H1 (cell line): ENCODE results near the gene ARHGAP5. TPM values are rescaled to one million over a fixed set of nuclear protein-coding genes. Genes with fewer than 3 reads are reported as not detected.

ENCODE experiments used
- CTCF ChIA-PET: fragments of 300-600 bp; sonication (Branson Sonifier 250); formaldehyde crosslinking; loops from one replicate; lab custom pipeline; 2021; ENCODE audit not compliant: partially characterized antibody; lab: Charles Lee
- POLR2A ChIA-PET: fragments of 300-600 bp; sonication (Branson Sonifier 250); formaldehyde crosslinking; loops from one replicate; lab custom pipeline; 2021; ENCODE audit warnings: inconsistent platforms; ENCODE audit not compliant: partially characterized antibody; lab: Charles Lee
- DNase-seq, 2 experiments: peaks; one replicate each; pipeline versions ENCODE4 v3.0.0 to v3.0.0-alpha.2; 2010 to 2022; ENCODE audit warnings: low spot score in 2 of 2, low read depth in 1 of 2, mixed read lengths in 1 of 2
- FAIRE-seq: peaks from 2 replicates; lab custom pipeline; 2011; peaks lifted over from hg19 to GRCh38; lab: Jason Lieb, UNC
- H2AFZ ChIP-seq: 2 replicates; pipeline ENCODE4 v1.8.1; 2012; ENCODE audit warnings: low read length, inconsistent platforms
- H2AK5ac ChIP-seq: 2 replicates; pipeline ENCODE4 v1.6.1; 2013; ENCODE audit warnings: low read depth, low read length
- H2BK120ac ChIP-seq: replicated peaks from 2 replicates; pipeline ENCODE3; 2013; ENCODE audit warnings: low read depth, low read length, inconsistent platforms
- H2BK12ac ChIP-seq: 2 replicates; pipeline ENCODE4 v1.6.1; 2013; ENCODE audit warnings: low read depth, low read length
- H2BK15ac ChIP-seq: 2 replicates; pipeline ENCODE4 v1.6.1; 2013; ENCODE audit warnings: low read length
- H2BK20ac ChIP-seq: 2 replicates; pipeline ENCODE4 v1.6.1; 2013; ENCODE audit warnings: low read length
- H2BK5ac ChIP-seq: 2 replicates; pipeline ENCODE4 v1.6.1; 2013; ENCODE audit warnings: low read depth, low read length
- H3K14ac ChIP-seq: 2 replicates; pipeline ENCODE4 v1.6.1; 2013; ENCODE audit warnings: inconsistent platforms; ENCODE audit not compliant: insufficient read length
- H3K18ac ChIP-seq: 2 replicates; pipeline ENCODE4 v1.6.1; 2013; ENCODE audit warnings: low read length; ENCODE audit errors: extremely low read depth
- H3K23ac ChIP-seq: 2 replicates; pipeline ENCODE4 v1.6.1; 2013; ENCODE audit warnings: inconsistent platforms; ENCODE audit not compliant: insufficient read length
- H3K23me2 ChIP-seq: 2 replicates; pipeline ENCODE4 v1.6.1; 2013; ENCODE audit warnings: low read depth, low read length
- H3K27ac ChIP-seq: 2 replicates; pipeline ENCODE4 v1.6.1; 2011; ENCODE audit warnings: low read depth, low read length, inconsistent platforms
- H3K27me3 ChIP-seq, 4 experiments: replicated peaks in 1 of 4; 1 replicate in 1 of 4; 2 replicates in 3 of 4; pipeline versions ENCODE4 v1.6.1 to v1.8.1; 2011 to 2013; ENCODE audit warnings: low read length in 3 of 4, mild to moderate bottlenecking in 3 of 4, inconsistent platforms in 2 of 4, mixed read lengths in 2 of 4, moderate library complexity in 1 of 4; ENCODE audit not compliant: control insufficient read depth in 3 of 4, insufficient read depth in 3 of 4; ENCODE audit errors: extremely low read depth in 1 of 4
- H3K36me3 ChIP-seq, 4 experiments: 2 replicates each; pipeline versions ENCODE4 v1.6.1 to v1.8.1; 2011 to 2013; ENCODE audit warnings: mild to moderate bottlenecking in 4 of 4, low read length in 3 of 4, moderate library complexity in 2 of 4, control low read depth in 1 of 4, inconsistent platforms in 1 of 4; ENCODE audit not compliant: insufficient read depth in 4 of 4, control insufficient read depth in 2 of 4
- H3K4ac ChIP-seq: replicated peaks from 2 replicates; pipeline ENCODE3; 2013; ENCODE audit warnings: low read length, low read depth, mixed read lengths, inconsistent platforms; ENCODE audit not compliant: insufficient read length
- H3K4me1 ChIP-seq, 4 experiments: replicated peaks in 1 of 4; 1 replicate in 1 of 4; 2 replicates in 3 of 4; pipeline versions ENCODE4 v1.6.1 to v1.8.1; 2011 to 2013; ENCODE audit warnings: low read length in 3 of 4, inconsistent platforms in 2 of 4, mixed read lengths in 1 of 4; ENCODE audit not compliant: insufficient read depth in 4 of 4, control insufficient read depth in 3 of 4
- H3K4me2 ChIP-seq, 2 experiments: 2 replicates each; pipeline versions ENCODE4 v1.6.1 to v1.8.1; 2011 to 2013; ENCODE audit warnings: low read depth in 2 of 2, low read length in 2 of 2, control low read depth in 1 of 2, inconsistent platforms in 1 of 2, mild to moderate bottlenecking in 1 of 2; ENCODE audit not compliant: insufficient read depth in 1 of 2
- H3K4me3 ChIP-seq, 4 experiments: fragments of 200-600, 300-600 bp in 1 of 4; sonication (generic), shearing (Covaris generic), sonication (Bioruptor Twin) in 1 of 4; 2 replicates each; pipeline versions ENCODE4 v1.5.1 to v1.8.1; 2011 to 2016; ENCODE audit warnings: low read length in 4 of 4, low read depth in 3 of 4, control low read depth in 2 of 4, inconsistent platforms in 2 of 4, mild to moderate bottlenecking in 2 of 4, mixed read lengths in 1 of 4, moderate library complexity in 1 of 4; ENCODE audit not compliant: insufficient read depth in 2 of 4; ENCODE audit errors: extremely low read depth in 1 of 4
- H3K56ac ChIP-seq: replicated peaks from 2 replicates; pipeline ENCODE3; 2013; ENCODE audit warnings: low read depth, mild to moderate bottlenecking, mixed read lengths, low read length, inconsistent platforms; ENCODE audit not compliant: insufficient read length
- H3K79me1 ChIP-seq: 2 replicates; pipeline ENCODE4 v1.6.1; 2013; ENCODE audit warnings: low read depth, low read length, control low read depth
- H3K79me2 ChIP-seq, 2 experiments: 2 replicates each; pipeline versions ENCODE4 v1.6.1 to v1.8.1; 2012 to 2013; ENCODE audit warnings: low read length in 2 of 2, mild to moderate bottlenecking in 2 of 2, inconsistent platforms in 1 of 2; ENCODE audit not compliant: insufficient read depth in 2 of 2, control insufficient read depth in 1 of 2
- H3K9ac ChIP-seq, 4 experiments: replicated peaks in 1 of 4; 1 replicate in 1 of 4; 2 replicates in 3 of 4; pipeline versions ENCODE4 v1.6.1 to v1.8.1; 2011 to 2013; ENCODE audit warnings: low read depth in 3 of 4, low read length in 3 of 4, control low read depth in 2 of 4, mild to moderate bottlenecking in 2 of 4, moderate library complexity in 2 of 4, inconsistent platforms in 1 of 4; ENCODE audit errors: extremely low read depth in 1 of 4
- H3K9me3 ChIP-seq, 2 experiments: 2 replicates each; pipeline versions ENCODE4 v1.6.1 to v1.8.1; 2012 to 2013; ENCODE audit warnings: mild to moderate bottlenecking in 2 of 2, moderate library complexity in 2 of 2, control low read depth in 1 of 2, inconsistent platforms in 1 of 2, low read depth in 1 of 2, low read length in 1 of 2, mixed read lengths in 1 of 2; ENCODE audit not compliant: insufficient read depth in 2 of 2
- H4K20me1 ChIP-seq, 2 experiments: replicated peaks in 1 of 2; 2 replicates each; pipeline versions ENCODE3 to v1.8.1; 2011 to 2013; ENCODE audit warnings: inconsistent platforms in 2 of 2, low read length in 2 of 2, mild to moderate bottlenecking in 1 of 2; ENCODE audit not compliant: insufficient read depth in 2 of 2, control insufficient read depth in 1 of 2
- H4K5ac ChIP-seq: 2 replicates; pipeline ENCODE4 v1.6.1; 2013; ENCODE audit warnings: low read length, low read depth, mixed read lengths, inconsistent platforms; ENCODE audit not compliant: insufficient read length
- H4K8ac ChIP-seq: 2 replicates; pipeline ENCODE4 v1.8.0; 2013; ENCODE audit warnings: mild to moderate bottlenecking, moderate library complexity, low read length, inconsistent platforms; ENCODE audit not compliant: insufficient read depth; ENCODE audit errors: extremely low read depth
- H4K91ac ChIP-seq: replicated peaks from 2 replicates; pipeline ENCODE3; 2013; ENCODE audit warnings: low read length, mixed read lengths, inconsistent platforms; ENCODE audit not compliant: insufficient read length
- ATF3 ChIP-seq: IDR thresholded peaks from 2 replicates; pipeline ENCODE4 v1.6.1; 2011; ENCODE audit warnings: low read depth, mild to moderate bottlenecking, low read length; ENCODE audit not compliant: insufficient read depth
- CEBPB ChIP-seq: IDR thresholded peaks from 2 replicates; pipeline ENCODE4 v1.6.1; 2012; ENCODE audit warnings: low read depth, low read length
- FOSL1 ChIP-seq: IDR thresholded peaks from 2 replicates; pipeline ENCODE4 v1.6.1; 2011; ENCODE audit warnings: mild to moderate bottlenecking, low read depth, low read length, moderate library complexity; ENCODE audit not compliant: insufficient read depth
- KDM4A ChIP-seq: IDR thresholded peaks from one replicate; pipeline ENCODE4 v1.7.1; 2012; ENCODE audit warnings: low read depth, mild to moderate bottlenecking, moderate library complexity, low read length, inconsistent platforms; ENCODE audit not compliant: severe bottlenecking
- MAFK ChIP-seq: IDR thresholded peaks from 2 replicates; pipeline ENCODE4 v1.6.1; 2012; ENCODE audit warnings: low read depth, mild to moderate bottlenecking, improper control_type of control experiment, low read length
- POLR2A ChIP-seq, 2 experiments: IDR thresholded peaks; 1 replicate in 1 of 2; 2 replicates in 1 of 2; pipeline ENCODE4 v1.6.1; 2011; ENCODE audit warnings: low read depth in 2 of 2, low read length in 2 of 2, mild to moderate bottlenecking in 2 of 2; ENCODE audit errors: control extremely low read depth in 1 of 2
- POU5F1 ChIP-seq: IDR thresholded peaks from 2 replicates; pipeline ENCODE4 v1.6.1; 2011; ENCODE audit warnings: low read depth, mild to moderate bottlenecking, low read length, moderate library complexity
- RFX5 ChIP-seq: IDR thresholded peaks from 2 replicates; pipeline ENCODE4 v1.6.1; 2011; ENCODE audit warnings: low read depth, low read length, improper control_type of control experiment, borderline replicate concordance
- SP4 ChIP-seq: IDR thresholded peaks from 2 replicates; pipeline ENCODE4 v1.6.1; 2012; ENCODE audit warnings: low read length, inconsistent platforms
- TAF7 ChIP-seq: optimal IDR thresholded peaks from 2 replicates; pipeline ENCODE3; 2011; ENCODE audit warnings: low read depth, mild to moderate bottlenecking, inconsistent platforms, low read length, moderate library complexity, borderline replicate concordance
- ZNF274 ChIP-seq: IDR thresholded peaks from 2 replicates; pipeline ENCODE4 v1.7.0; 2012; ENCODE audit warnings: low read length, borderline replicate concordance; ENCODE audit errors: extremely low read depth
- WGBS, 2 experiments: shearing (Covaris generic) in 1 of 2; methylation state at CpG; one replicate each; pipeline versions ENCODE4 v1.1.6 to v1.1.7; 2013 to 2015; ENCODE audit warnings: low lambda C conversion rate in 2 of 2, mixed read lengths in 2 of 2, inconsistent platforms in 1 of 2, low coverage in 1 of 2, missing lambda C conversion rate in 1 of 2; ENCODE audit not compliant: insufficient replicate concordance in 2 of 2, insufficient coverage in 1 of 2, insufficient read length in 1 of 2; ENCODE audit errors: extremely low coverage in 1 of 2, missing lambda C conversion rate in 1 of 2; 5-methylcytosine and 5-hydroxymethylcytosine counted together
- polyA plus RNA-seq, 7 experiments: library from polyadenylated mRNA; depleted of rRNA in 3 of 7; stranded (reverse) in 5 of 7; unstranded in 2 of 7; fragments of >200 nt in 5 of 7; fragments of 200-250 nt in 2 of 7; gene quantifications; 1 replicate in 5 of 7; 2 replicates in 1 of 7; 4 replicates in 1 of 7; pipeline versions ENCODE4 v1.2.1 to v1.2.3, GENCODE V29; 2011 to 2013; ENCODE audit warnings: missing spikeins in 2 of 7, mixed read lengths in 2 of 7
- total RNA-seq: library from RNA; stranded (reverse); fragmentation: NEBNext Ultra II Directional; extraction: Animal tissue kit (Norgen Biotek cat#: 25700); gene quantifications from 2 replicates; pipeline ENCODE4 v1.2.1, GENCODE V29; 2021
- TF ChIP-seq, protein P1 (sequence below): IDR thresholded peaks from 2 replicates; pipeline ENCODE4 v1.6.1; 2012; ENCODE audit warnings: low read length, inconsistent platforms

ARHGAP5 gene
- total and polyA plus RNA-seq, 2 of the 8 experiments (the other 6 are each of a cell fraction or from before 2014, with no cell fraction given): 7.8 to 77.3 TPM

DNA sequence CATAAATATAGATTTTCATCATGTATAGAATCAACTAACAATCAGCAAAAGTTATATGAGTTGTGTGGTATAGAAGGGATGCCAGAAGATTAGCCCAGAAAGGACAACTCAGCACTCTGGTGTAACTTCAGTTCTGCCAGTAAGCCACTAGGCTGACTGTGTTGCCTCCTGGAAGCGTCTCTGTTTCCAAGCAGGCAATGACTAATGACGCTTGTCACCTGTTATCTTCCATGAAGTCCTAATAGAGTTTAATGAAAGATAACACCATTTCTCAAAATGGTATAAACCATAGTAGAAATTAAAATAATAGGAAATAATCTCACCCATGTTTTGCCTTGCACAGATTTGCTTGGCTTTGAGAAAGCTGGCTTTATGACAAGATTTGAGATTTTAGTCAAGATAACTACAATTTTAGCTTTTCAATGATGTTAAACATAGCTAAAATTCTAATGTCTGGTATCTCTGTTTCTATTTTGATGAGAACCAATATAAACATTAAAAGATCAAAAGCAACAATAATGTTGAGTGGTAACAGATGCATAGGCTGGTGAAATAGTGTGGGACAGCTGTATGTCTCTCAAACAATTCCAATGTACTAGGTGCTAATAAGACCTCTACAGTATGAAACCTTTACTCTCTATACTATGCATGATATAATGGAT lies 115.7 kb downstream of the ARHGAP5 start:
- Histone ChIP-seq H3K4me2 (no peak overlapping the region), H3K79me1 (no peaks in the 10 kb centered on the region), H4K8ac (no peak overlapping the region), H3K23ac (no peak overlapping the region), H2AK5ac (no peak overlapping the region), H3K14ac (no peak overlapping the region), H4K91ac (no peak overlapping the region), H3K9me3 (no peaks in the 10 kb centered on the region), H2BK5ac (no peak overlapping the region), H3K79me2 (no peaks in the 10 kb centered on the region), H2BK15ac (no peak overlapping the region), H3K4ac (no peak overlapping the region), H3K27me3 (no peaks in the 10 kb centered on the region), H4K20me1 (no peaks in the 10 kb centered on the region), H4K5ac (no peak overlapping the region), H2AFZ (no peak overlapping the region), H3K4me1 (no peaks in the 10 kb centered on the region), H3K9ac (no peak overlapping the region), H2BK120ac (no peak overlapping the region), H3K4me3 (no peak overlapping the region), H3K56ac (no peak overlapping the region), H3K36me3 (no peaks in the 10 kb centered on the region), H3K18ac (no peak overlapping the region), H3K23me2 (no peaks in the 10 kb centered on the region), H3K27ac (no peak overlapping the region), H2BK12ac (no peak overlapping the region), H2BK20ac (no peak overlapping the region)
- FAIRE-seq: no peak
- 92% methylated on average over 2 of the region's 2 CpGs; no CpG with 5 or more reads in 1 of the 2 experiments for WGBS, 2 experiments
- ChIA-PET POLR2A (no interaction called here), CTCF (interaction anchor here (1.1 to 1.7 kb wide), 3 partner anchors 13 to 59 kb away, joined by 3 to 6 read pairs (median 5); no protein-coding TSS in a partner anchor)
- DNase-seq: no peak
- no peak for TF ChIP-seq CEBPB
- TF ChIP-seq SP4: no peak
- TF ChIP-seq ZNF274: no peak
- no peak for TF ChIP-seq FOSL1
- no peak for TF ChIP-seq ATF3
- TF ChIP-seq RFX5: no peak
- TF ChIP-seq MAFK: no peak
- TF ChIP-seq, protein P1, sequence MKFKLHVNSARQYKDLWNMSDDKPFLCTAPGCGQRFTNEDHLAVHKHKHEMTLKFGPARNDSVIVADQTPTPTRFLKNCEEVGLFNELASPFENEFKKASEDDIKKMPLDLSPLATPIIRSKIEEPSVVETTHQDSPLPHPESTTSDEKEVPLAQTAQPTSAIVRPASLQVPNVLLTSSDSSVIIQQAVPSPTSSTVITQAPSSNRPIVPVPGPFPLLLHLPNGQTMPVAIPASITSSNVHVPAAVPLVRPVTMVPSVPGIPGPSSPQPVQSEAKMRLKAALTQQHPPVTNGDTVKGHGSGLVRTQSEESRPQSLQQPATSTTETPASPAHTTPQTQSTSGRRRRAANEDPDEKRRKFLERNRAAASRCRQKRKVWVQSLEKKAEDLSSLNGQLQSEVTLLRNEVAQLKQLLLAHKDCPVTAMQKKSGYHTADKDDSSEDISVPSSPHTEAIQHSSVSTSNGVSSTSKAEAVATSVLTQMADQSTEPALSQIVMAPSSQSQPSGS: no peak
- no peak for TF ChIP-seq KDM4A
- TF ChIP-seq POU5F1: no peak
- no peak for TF ChIP-seq TAF7
- no peak for TF ChIP-seq POLR2A (IDR thresholded peaks at IDR 0.05; ENCODE audit: control extremely low read depth in 1 of 2, low read depth in 2 of 2, low read length in 2 of 2)
